Endodermal cell (in vitro differentiated cells): ENCODE results near the gene C19orf85. TPM values are rescaled to one million over a fixed set of nuclear protein-coding genes. Genes with fewer than 3 reads are reported as not detected.
A peak's percentile ranks its signal among the peaks of the same experiment; 100 is the strongest.

ENCODE experiments used
- DNase-seq: peaks from one replicate; pipeline ENCODE4 v3.0.0-alpha.2; 2017
- H3K27ac ChIP-seq: 2 replicates; pipeline ENCODE4 v1.5.1; 2013; ENCODE audit warnings: mild to moderate bottlenecking, low read depth, low read length, moderate library complexity
- H3K27me3 ChIP-seq: 2 replicates; pipeline ENCODE4 v1.6.1; 2013; ENCODE audit warnings: mild to moderate bottlenecking, low read length, moderate library complexity; ENCODE audit not compliant: insufficient read depth, control insufficient read depth, poor library complexity, severe bottlenecking
- H3K36me3 ChIP-seq: 2 replicates; pipeline ENCODE4 v1.7.0; 2013; ENCODE audit warnings: mild to moderate bottlenecking, low read length, moderate library complexity; ENCODE audit not compliant: control insufficient read depth, insufficient read depth
- H3K4me1 ChIP-seq: one replicate; pipeline ENCODE4 v1.7.0; 2013; ENCODE audit warnings: low read length; ENCODE audit not compliant: control insufficient read depth, insufficient read depth
- H3K4me3 ChIP-seq: 2 replicates; pipeline ENCODE4 v1.5.1; 2013; ENCODE audit warnings: mild to moderate bottlenecking, low read length, moderate library complexity
- H3K9ac ChIP-seq: 2 replicates; pipeline ENCODE4 v1.6.1; 2013; ENCODE audit warnings: mild to moderate bottlenecking, low read length, moderate library complexity; ENCODE audit not compliant: poor library complexity, severe bottlenecking; ENCODE audit errors: extremely low read depth
- H3K9me3 ChIP-seq: 2 replicates; pipeline ENCODE4 v1.6.1; 2013; ENCODE audit warnings: mild to moderate bottlenecking, low read length, moderate library complexity; ENCODE audit not compliant: control insufficient read depth
- H3K27ac Mint-ChIP-seq: 2 replicates; pipeline ENCODE4 v1.8.0; 2020; ENCODE audit warnings: mixed read lengths
- H3K27me3 Mint-ChIP-seq: 2 replicates; pipeline ENCODE4 v1.8.0; 2021; ENCODE audit warnings: mild to moderate bottlenecking, mixed read lengths; ENCODE audit not compliant: insufficient read depth
- H3K36me3 Mint-ChIP-seq: 2 replicates; pipeline ENCODE4 v1.8.0; 2020; ENCODE audit warnings: low read depth, mixed read lengths
- H3K4me1 Mint-ChIP-seq: 2 replicates; pipeline ENCODE4 v1.8.0; 2020; ENCODE audit warnings: mixed read lengths
- H3K4me3 Mint-ChIP-seq: 2 replicates; pipeline ENCODE4 v1.8.0; 2020; ENCODE audit warnings: mild to moderate bottlenecking, moderate library complexity, mixed read lengths
- H3K9me3 Mint-ChIP-seq: 2 replicates; pipeline ENCODE4 v1.8.0; 2020; ENCODE audit warnings: mild to moderate bottlenecking, mixed read lengths
- WGBS, 2 experiments: methylation state at CpG; one replicate each; pipeline versions ENCODE4 v1.1.5 to v1.1.7; 2013; ENCODE audit warnings: missing lambda C conversion rate in 2 of 2, mixed read lengths in 1 of 2; ENCODE audit not compliant: insufficient coverage in 1 of 2, insufficient read length in 1 of 2; 5-methylcytosine and 5-hydroxymethylcytosine counted together
- total RNA-seq, 2 donors: library from RNA; stranded (reverse); fragmentation: NEBNext Ultra II Directional in 1 of 2; extraction: Animal tissue kit (Norgen Biotek cat#: 25700) in 1 of 2; gene quantifications; 2 replicates in 1 of 2; 3 replicates in 1 of 2; pipeline ENCODE4 v1.2.1, GENCODE V29; 2021
- TF ChIP-seq, protein P1 (sequence below): fragments of 200-600 bp; sonication (generic); conservative IDR thresholded peaks from 2 replicates; pipeline ENCODE4 v1.5.0; 2021; ENCODE audit warnings: antibody characterized with exemption, mild to moderate bottlenecking

Gene C19orf85
- total RNA-seq, 2 donors from 2014 or later, result 0.62 to 2.3 TPM

DNA sequence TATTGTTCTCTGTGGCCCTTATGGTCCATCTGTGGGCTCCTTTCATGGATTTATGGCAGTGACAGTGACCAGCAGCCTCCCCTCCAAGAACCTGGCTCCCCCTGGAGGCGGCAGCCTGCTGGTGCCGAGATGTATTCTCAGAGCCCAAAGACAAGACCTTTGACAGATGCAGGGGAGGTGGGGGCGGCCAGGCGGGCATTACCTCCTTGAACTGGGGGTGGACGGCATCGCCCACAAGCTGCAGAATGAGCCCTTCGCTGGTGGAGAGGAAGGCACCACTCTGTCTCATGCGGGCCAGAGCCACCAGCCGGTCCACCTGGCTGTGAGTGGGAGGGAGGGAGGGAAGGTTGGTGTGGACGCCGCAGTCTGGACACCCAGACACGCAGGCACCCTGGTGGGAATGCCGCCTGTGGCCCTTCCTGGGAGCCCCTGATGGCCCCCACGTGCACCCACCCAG is 9.7 kb downstream of the C19orf85 start:
- Mint-ChIP-seq H3K36me3 (peaks cover 20% of the 10 kb centered on the region), H3K4me1 (peaks cover 3% of the 10 kb centered on the region), H3K9me3 (no peaks in the 10 kb centered on the region), H3K27me3 (peaks cover 35% of the 10 kb centered on the region), H3K27ac (no peak overlapping the region), H3K4me3 (no peak overlapping the region)
- Histone ChIP-seq H3K4me3 (no peak overlapping the region), H3K27me3 (peaks cover 37% of the 10 kb centered on the region), H3K9ac (no peak overlapping the region), H3K4me1 (no peaks in the 10 kb centered on the region), H3K9me3 (no peaks in the 10 kb centered on the region), H3K36me3 (no peaks in the 10 kb centered on the region), H3K27ac (no peak overlapping the region)
- TF ChIP-seq, protein P1, sequence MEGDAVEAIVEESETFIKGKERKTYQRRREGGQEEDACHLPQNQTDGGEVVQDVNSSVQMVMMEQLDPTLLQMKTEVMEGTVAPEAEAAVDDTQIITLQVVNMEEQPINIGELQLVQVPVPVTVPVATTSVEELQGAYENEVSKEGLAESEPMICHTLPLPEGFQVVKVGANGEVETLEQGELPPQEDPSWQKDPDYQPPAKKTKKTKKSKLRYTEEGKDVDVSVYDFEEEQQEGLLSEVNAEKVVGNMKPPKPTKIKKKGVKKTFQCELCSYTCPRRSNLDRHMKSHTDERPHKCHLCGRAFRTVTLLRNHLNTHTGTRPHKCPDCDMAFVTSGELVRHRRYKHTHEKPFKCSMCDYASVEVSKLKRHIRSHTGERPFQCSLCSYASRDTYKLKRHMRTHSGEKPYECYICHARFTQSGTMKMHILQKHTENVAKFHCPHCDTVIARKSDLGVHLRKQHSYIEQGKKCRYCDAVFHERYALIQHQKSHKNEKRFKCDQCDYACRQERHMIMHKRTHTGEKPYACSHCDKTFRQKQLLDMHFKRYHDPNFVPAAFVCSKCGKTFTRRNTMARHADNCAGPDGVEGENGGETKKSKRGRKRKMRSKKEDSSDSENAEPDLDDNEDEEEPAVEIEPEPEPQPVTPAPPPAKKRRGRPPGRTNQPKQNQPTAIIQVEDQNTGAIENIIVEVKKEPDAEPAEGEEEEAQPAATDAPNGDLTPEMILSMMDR, result peak; percentile 79
- peak; percentile 89 for DNase-seq
- 71% methylated on average over 14 of the region's 14 CpGs; no CpG with 5 or more reads in 1 of the 2 experiments for WGBS, 2 experiments

DNA sequence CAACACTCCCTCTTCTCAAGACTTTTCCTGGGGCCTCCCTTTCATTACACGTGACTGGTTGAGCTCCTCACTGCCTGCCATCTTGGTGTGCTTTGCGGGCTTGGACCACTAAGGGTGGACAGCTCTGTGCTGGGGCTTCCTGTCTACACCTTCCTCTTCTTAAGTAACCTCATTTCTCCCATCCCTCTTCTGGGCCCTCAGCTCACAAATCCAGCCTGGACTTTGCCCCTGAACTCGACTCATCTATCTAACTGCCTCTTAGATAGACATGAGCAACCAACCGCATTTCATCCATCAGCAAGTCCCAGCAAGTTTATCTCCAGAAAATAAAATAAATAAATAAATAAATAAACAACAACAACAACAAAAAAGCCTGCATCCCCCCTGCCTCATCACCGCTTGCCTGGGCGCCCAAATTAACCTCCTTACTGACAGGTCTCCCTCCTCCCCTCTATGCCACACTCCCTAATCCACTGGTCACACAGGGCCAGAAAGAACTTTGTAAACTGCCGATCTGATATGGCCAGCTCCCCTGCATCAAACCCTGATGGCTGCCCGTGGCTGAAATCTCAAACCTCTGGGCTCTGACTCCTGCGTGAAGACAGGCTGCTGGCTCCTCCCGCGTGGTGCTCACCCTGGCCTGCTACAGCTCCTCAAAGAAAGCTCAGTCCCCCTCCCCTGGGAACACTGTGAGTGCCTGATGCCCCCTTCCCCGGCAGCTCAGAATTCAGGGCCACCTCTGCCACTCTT is 10.9 kb downstream of the C19orf85 start:
- peaks cover 48% of the 10 kb centered on the region for H3K27me3 ChIP-seq
- H3K4me1 Mint-ChIP-seq, result peaks cover 3% of the 10 kb centered on the region
- no peaks in the 10 kb centered on the region for H3K36me3 ChIP-seq
- 94 to 95% methylated on average over 8 to 12 of the region's 12 CpGs for WGBS, 2 experiments
- H3K27ac ChIP-seq, result no peak overlapping the region
- no peak overlapping the region for H3K27ac Mint-ChIP-seq
- H3K4me3 Mint-ChIP-seq, result no peak overlapping the region
- peaks cover 20% of the 10 kb centered on the region for H3K36me3 Mint-ChIP-seq
- TF ChIP-seq, protein P1, result no peak
- H3K9me3 ChIP-seq, result no peaks in the 10 kb centered on the region
- H3K9me3 Mint-ChIP-seq, result no peaks in the 10 kb centered on the region
- no peaks in the 10 kb centered on the region for H3K4me1 ChIP-seq
- H3K27me3 Mint-ChIP-seq, result peaks cover 35% of the 10 kb centered on the region
- no peak for DNase-seq
- no peak overlapping the region for H3K4me3 ChIP-seq
- no peak overlapping the region for H3K9ac ChIP-seq

DNA sequence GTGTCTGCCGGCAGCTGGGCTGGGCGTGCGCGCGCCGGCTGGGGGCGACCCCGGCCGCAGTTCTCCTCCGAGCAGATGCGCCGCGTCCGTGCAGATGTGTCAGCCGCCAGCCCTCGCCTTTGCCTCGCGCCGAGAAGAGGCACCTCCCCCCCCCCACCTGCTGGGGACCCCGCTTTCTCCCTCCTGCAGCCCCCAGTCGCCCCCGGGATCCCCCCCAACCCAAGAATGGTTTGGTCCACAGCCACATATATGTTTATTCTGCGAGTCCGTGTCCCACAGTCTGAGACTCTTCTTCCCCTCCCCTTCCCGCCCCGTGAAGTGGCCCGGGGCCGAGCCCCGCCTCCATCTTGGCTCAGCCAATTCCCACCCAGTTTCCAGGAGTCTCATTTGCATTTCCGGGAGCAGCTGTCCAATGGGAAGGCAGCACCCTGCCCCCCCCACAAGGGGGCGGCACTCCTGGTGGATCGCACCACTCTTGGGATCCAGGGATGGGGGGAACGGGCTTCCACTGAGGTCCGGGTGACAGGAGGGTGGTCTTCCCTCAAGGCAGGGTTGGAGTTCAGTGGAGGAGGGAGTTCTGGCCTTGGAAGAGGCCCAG is 11.7 kb downstream of the C19orf85 start:
- Mint-ChIP-seq H3K27me3 (peaks cover 35% of the 10 kb centered on the region), H3K36me3 (peaks cover 20% of the 10 kb centered on the region), H3K27ac (no peak overlapping the region), H3K4me3 (no peak overlapping the region), H3K4me1 (peaks cover 3% of the 10 kb centered on the region), H3K9me3 (no peaks in the 10 kb centered on the region)
- 13% methylated on average over 5 to 33 of the region's 34 CpGs for WGBS, 2 experiments
- Histone ChIP-seq H3K4me3 (no peak overlapping the region), H3K4me1 (no peaks in the 10 kb centered on the region), H3K36me3 (no peaks in the 10 kb centered on the region), H3K9ac (no peak overlapping the region), H3K9me3 (no peaks in the 10 kb centered on the region), H3K27me3 (peaks cover 56% of the 10 kb centered on the region), H3K27ac (no peak overlapping the region)
- peak; percentile 96 for DNase-seq
- TF ChIP-seq, protein P1, result peak; percentile 14
